Kidney (tissue), 14 donors: Measurements from ENCODE around the gene HMGXB3. TPM values are rescaled to one million over a fixed set of nuclear protein-coding genes. Genes with fewer than 3 reads are reported as not detected.

ENCODE experiments used
- DNase-seq, 5 donors: peaks; one replicate each; pipeline ENCODE4 v3.0.0-alpha.2; 2013 to 2020
- FAIRE-seq: peaks from 2 replicates; lab custom pipeline; 2012; peaks lifted over from hg19 to GRCh38; lab: Jason Lieb, UNC
- H3K27ac ChIP-seq, 2 donors: one replicate each; pipeline ENCODE4 v1.7.0; 2013; ENCODE audit warnings: low read depth in 2 of 2, low read length in 2 of 2, inconsistent platforms in 1 of 2
- H3K27me3 ChIP-seq: one replicate; pipeline ENCODE4 v1.7.1; 2013; ENCODE audit warnings: low read length, inconsistent platforms; ENCODE audit not compliant: control insufficient read depth, insufficient read depth
- H3K36me3 ChIP-seq, 3 donors: one replicate each; pipeline versions ENCODE4 v1.7.0 to v1.7.1; 2013; ENCODE audit warnings: low read length in 3 of 3, control low read depth in 1 of 3, inconsistent platforms in 1 of 3; ENCODE audit not compliant: insufficient read depth in 3 of 3, control insufficient read depth in 2 of 3
- H3K4me1 ChIP-seq, 3 donors: one replicate each; pipeline versions ENCODE4 v1.7.0 to v1.7.1; 2013; ENCODE audit warnings: low read length in 3 of 3, inconsistent platforms in 1 of 3, low read depth in 1 of 3; ENCODE audit not compliant: control insufficient read depth in 2 of 3, insufficient read depth in 2 of 3
- H3K4me3 ChIP-seq, 3 donors: one replicate each; pipeline versions ENCODE4 v1.7.0 to v1.8.1; 2013; ENCODE audit warnings: low read length in 3 of 3, control low read depth in 1 of 3, inconsistent platforms in 1 of 3
- H3K9ac ChIP-seq, 3 donors: one replicate each; pipeline versions ENCODE4 v1.7.0 to v1.7.1; 2013; ENCODE audit warnings: low read length in 3 of 3, control low read depth in 1 of 3, inconsistent platforms in 1 of 3
- H3K9me3 ChIP-seq, 3 donors: one replicate each; pipeline versions ENCODE4 v1.7.0 to v1.7.1; 2013; ENCODE audit warnings: low read length in 3 of 3, control low read depth in 1 of 3, inconsistent platforms in 1 of 3; ENCODE audit not compliant: control insufficient read depth in 2 of 3, insufficient read depth in 1 of 3
- CTCF ChIP-seq: IDR thresholded peaks from 3 replicates; pipeline ENCODE4 v1.5.1; 2012; ENCODE audit warnings: mild to moderate bottlenecking, moderate library complexity, borderline replicate concordance; ENCODE audit not compliant: insufficient read depth; ENCODE audit errors: extremely low read depth
- intact Hi-C: fragments of 100-400 bp; cut with DNase I; formaldehyde crosslinking; loops from one replicate; pipeline ENCODE4 v1.11.1; 2022
- polyA plus RNA-seq: library from polyadenylated mRNA; stranded (reverse); fragments of 350-450 nt; fragmentation: Illumina TruSeq; extraction: RNeasy Lipid Tissue Mini Kit (QIAGEN cat#74804); gene quantifications from one replicate; pipeline ENCODE4 v1.2.3, GENCODE V29; 2014; ENCODE audit warnings: low read depth, low replicate concordance; ENCODE audit not compliant: insufficient read depth
- total RNA-seq: library from RNA; stranded (reverse); fragmentation: NEBNext Ultra II Directional; extraction: Animal tissue kit (Norgen Biotek cat#: 25700); gene quantifications from one replicate; pipeline ENCODE4 v1.2.1, GENCODE V29; 2021
- donor health status: control.
- donor health status: control.
- donor health status: control.
- donor health status: control.
- donor health status: control.
- donor health status: DM: yes; HTN: yes; CAD: no.
- donor health status: Normal renal cell carcinoma (clear cell type).

Gene HMGXB3
- total and polyA plus RNA-seq, 2 donors from 2014 or later = 9.5 to 29.3 TPM

- H3K27ac ChIP-seq = no peak overlapping the region
- no peaks in the 10 kb centered on the region for H3K27me3 ChIP-seq
- DNase-seq (no peak), FAIRE-seq (no peak)
- no peak for TF ChIP-seq CTCF
- no peak overlapping the region for H3K9ac ChIP-seq
- H3K4me3 ChIP-seq = no peak overlapping the region
- intact Hi-C loops = no loop called here
- no peaks in the 10 kb centered on the region for H3K9me3 ChIP-seq
- no peaks in the 10 kb centered on the region for H3K4me1 ChIP-seq
- H3K36me3 ChIP-seq = peaks cover 0 to 47% (median 32%) of the 10 kb centered on the region in 3 donors
Observed at GRCh38 chr5:150054569-150054968, 54.0 kb downstream of the HMGXB3 start.

- Histone ChIP-seq H3K9ac (no peak overlapping the region), H3K36me3 (peaks cover 0 to 38% (median 26%) of the 10 kb centered on the region in 3 donors), H3K4me1 (no peaks in the 10 kb centered on the region), H3K27me3 (no peaks in the 10 kb centered on the region), H3K27ac (no peak overlapping the region), H3K9me3 (no peaks in the 10 kb centered on the region), H3K4me3 (no peak overlapping the region)
- DNase-seq = peak in 1 of 5 donors; percentile 13
- no peak for TF ChIP-seq CTCF
- no peak for FAIRE-seq
- intact Hi-C loops = no loop called here
Observed at GRCh38 chr5:150055326-150056074, 55.0 kb downstream of the HMGXB3 start.

- H3K4me3 ChIP-seq = no peak overlapping the region
- no peak for TF ChIP-seq CTCF
- H3K27ac ChIP-seq = no peak overlapping the region
- H3K4me1 ChIP-seq = no peaks in the 10 kb centered on the region
- intact Hi-C loops = no loop called here
- H3K36me3 ChIP-seq = peaks cover 0 to 33% (median 21%) of the 10 kb centered on the region in 3 donors
- no peak overlapping the region for H3K9ac ChIP-seq
- DNase-seq = no peak
- H3K9me3 ChIP-seq = no peaks in the 10 kb centered on the region
- FAIRE-seq = no peak
- no peaks in the 10 kb centered on the region for H3K27me3 ChIP-seq
Observed at GRCh38 chr5:150056075-150056443, 55.5 kb downstream of the HMGXB3 start.

- no peaks in the 10 kb centered on the region for H3K27me3 ChIP-seq
- H3K36me3 ChIP-seq = peaks cover 0 to 23% (median 11%) of the 10 kb centered on the region in 3 donors
- H3K27ac ChIP-seq = no peak overlapping the region
- TF ChIP-seq CTCF = no peak
- FAIRE-seq (no peak), DNase-seq (no peak)
- no peak overlapping the region for H3K9ac ChIP-seq
- intact Hi-C loops = no loop called here
- no peak overlapping the region for H3K4me3 ChIP-seq
- H3K9me3 ChIP-seq = no peaks in the 10 kb centered on the region
- no peaks in the 10 kb centered on the region for H3K4me1 ChIP-seq
Observed at GRCh38 chr5:150057052-150057451, 56.5 kb downstream of the HMGXB3 start.
